ENCODE data around the gene EXOC1. TPM values are rescaled to one million over a fixed set of nuclear protein-coding genes. Genes with fewer than 3 reads are reported as not detected.

Gene EXOC1
- total RNA-seq, 1 donor, result 46.2 TPM

GRCh38 chr4:55892156-55892555 is 38.7 kb downstream of the EXOC1 start:
- no peak for TF ChIP-seq CTCF (IDR thresholded peaks at IDR 0.05; ENCODE audit: insufficient read depth, low read depth, low read length)
- DNase-seq (ENCODE audit: low read depth), result no peak
- no peak overlapping the region for H3K4me3 ChIP-seq (ENCODE audit: low read depth, low read length)

- H3K4me3 ChIP-seq (ENCODE audit: low read depth, low read length), result no peak overlapping the region
- no peak for DNase-seq (ENCODE audit: low read depth)
- TF ChIP-seq CTCF (IDR thresholded peaks at IDR 0.05; ENCODE audit: insufficient read depth, low read depth, low read length), result no peak
Observed at GRCh38 chr4:55896622-55897021, 43.2 kb downstream of the EXOC1 start.

GRCh38 chr4:55902677-55903076 is 49.2 kb downstream of the EXOC1 start:
- no peak for TF ChIP-seq CTCF (IDR thresholded peaks at IDR 0.05; ENCODE audit: insufficient read depth, low read depth, low read length)
- H3K4me3 ChIP-seq (ENCODE audit: low read depth, low read length), result no peak overlapping the region
- DNase-seq (ENCODE audit: low read depth), result no peak

- TF ChIP-seq CTCF (IDR thresholded peaks at IDR 0.05; ENCODE audit: insufficient read depth, low read depth, low read length), result no peak
- H3K4me3 ChIP-seq (ENCODE audit: low read depth, low read length), result no peak overlapping the region
- no peak for DNase-seq (ENCODE audit: low read depth)
Observed at GRCh38 chr4:55903577-55903976, 50.1 kb downstream of the EXOC1 start.

- no peak for DNase-seq (ENCODE audit: low read depth)
- TF ChIP-seq CTCF (IDR thresholded peaks at IDR 0.05; ENCODE audit: insufficient read depth, low read depth, low read length), result no peak
- H3K4me3 ChIP-seq (ENCODE audit: low read depth, low read length), result no peak overlapping the region
Observed at GRCh38 chr4:55904576-55904975, 51.1 kb downstream of the EXOC1 start.

GRCh38 chr4:55906323-55906722 is 52.9 kb downstream of the EXOC1 start:
- no peak for TF ChIP-seq CTCF (IDR thresholded peaks at IDR 0.05; ENCODE audit: insufficient read depth, low read depth, low read length)
- H3K4me3 ChIP-seq (ENCODE audit: low read depth, low read length), result no peak overlapping the region
- no peak for DNase-seq (ENCODE audit: low read depth)

- no peak for DNase-seq (ENCODE audit: low read depth)
- no peak for TF ChIP-seq CTCF (IDR thresholded peaks at IDR 0.05; ENCODE audit: insufficient read depth, low read depth, low read length)
Observed at GRCh38 chr4:55906989-55907388, 53.5 kb downstream of the EXOC1 start.

More at GRCh38 chr4:55906989-55907388, 53.5 kb downstream of the EXOC1 start:
- H3K4me3 ChIP-seq (ENCODE audit: low read depth, low read length), result no peak overlapping the region

All from fibroblast of villous mesenchyme (primary cell).